ENCODE data around the gene KCNJ2. TPM values are rescaled to one million over a fixed set of nuclear protein-coding genes. Genes with fewer than 3 reads are reported as not detected.

Gene KCNJ2
- total RNA-seq, 1 experiment from 2014 or later: 0.15 TPM

DNA sequence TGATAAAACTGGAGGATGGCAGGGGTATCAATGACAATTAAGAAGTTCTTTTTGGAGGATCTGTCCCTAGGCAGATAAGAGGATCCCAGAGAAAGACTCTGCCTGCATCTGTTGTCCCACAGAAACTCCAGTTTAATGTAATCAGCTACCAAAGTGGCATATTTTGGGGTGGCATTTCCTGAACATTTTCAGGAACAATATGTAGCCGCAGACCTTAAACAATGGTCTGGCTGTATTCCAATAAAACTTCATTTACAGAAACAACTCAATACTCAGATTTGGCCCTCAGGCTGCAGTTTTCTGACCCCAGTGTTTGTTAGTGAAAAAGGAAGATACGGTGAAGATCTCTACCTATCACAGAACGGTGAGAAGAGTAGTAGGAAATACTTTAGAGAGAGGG lies 48.2 kb upstream of the KCNJ2 start:
- no peak overlapping the region for H2BK15ac ChIP-seq (ENCODE audit: low read depth, low read length)
- H3K9ac ChIP-seq (ENCODE audit: extremely low read depth, insufficient read length, low read length): no peak overlapping the region
- no peak overlapping the region for H2BK20ac ChIP-seq (ENCODE audit: low read depth, low read length, poor library complexity, severe bottlenecking)
- H2AFZ ChIP-seq (ENCODE audit: low read length): no peak overlapping the region
- no peak overlapping the region for H4K8ac ChIP-seq (replicated peaks; ENCODE audit: insufficient read length, low read depth, low read length)
- H3K79me2 ChIP-seq (ENCODE audit: insufficient read depth, low read length): no peaks in the 10 kb centered on the region
- no peak overlapping the region for H2BK120ac ChIP-seq (ENCODE audit: low read depth, low read length, poor library complexity, severe bottlenecking)
- WGBS (ENCODE audit: extremely low coverage, insufficient read length, low lambda C conversion rate): no CpG with 5 or more reads among the region's 3 CpGs
- no peak overlapping the region for H3K4ac ChIP-seq (ENCODE audit: low read depth, low read length)
- H3K4me2 ChIP-seq (ENCODE audit: insufficient read depth, insufficient read length, low read length): no peak overlapping the region
- Mint-ChIP-seq H3K36me3 (ENCODE audit: insufficient read depth in 1 of 3, low read depth in 3 of 3) (peaks cover 0 to 11% (median 0%) of the 10 kb centered on the region in 3 experiments; a peak in 1 of 7 replicates), H3K4me1 (peaks cover 4 to 8% of the 10 kb centered on the region in 2 experiments; a peak in 3 of 4 replicates), H3K9me3 (peaks cover 8% of the 10 kb centered on the region in 2 experiments; a peak in 3 of 5 replicates), H3K4me3 (no peak overlapping the region), H3K27ac (no peak overlapping the region), H3K27me3 (ENCODE audit: low read depth) (no peaks in the 10 kb centered on the region)
- H3T11ph ChIP-seq (ENCODE audit: low read length): no peak overlapping the region
- H3K23ac ChIP-seq (ENCODE audit: insufficient read length, low read depth, low read length): no peak overlapping the region
- H2AK5ac ChIP-seq (ENCODE audit: insufficient read length, low read length): no peak overlapping the region
- H3K4me1 ChIP-seq (ENCODE audit: insufficient read depth, low read length): no peaks in the 10 kb centered on the region
- no peaks in the 10 kb centered on the region for H4K20me1 ChIP-seq (ENCODE audit: control insufficient read depth, insufficient read depth, insufficient read length)
- no peaks in the 10 kb centered on the region for H3K23me2 ChIP-seq (ENCODE audit: insufficient read length, low read depth, low read length, poor library complexity, severe bottlenecking)
- H2BK12ac ChIP-seq (ENCODE audit: insufficient read length, low read depth, low read length): no peak overlapping the region
- no peaks in the 10 kb centered on the region for H3K9me3 ChIP-seq (ENCODE audit: control insufficient read depth, low read depth, low read length)
- no peak overlapping the region for H4K91ac ChIP-seq (ENCODE audit: insufficient read length, low read depth, low read length)
- H3K18ac ChIP-seq (ENCODE audit: insufficient read length, low read depth, low read length): no peak overlapping the region
- H3K79me1 ChIP-seq (ENCODE audit: insufficient read depth, low read depth, low read length, poor library complexity, severe bottlenecking): no peaks in the 10 kb centered on the region
- H3K27ac ChIP-seq (ENCODE audit: insufficient read length, low read depth, low read length): no peak overlapping the region
- no peaks in the 10 kb centered on the region for H3K27me3 ChIP-seq (ENCODE audit: insufficient read depth, low read length)
- no peak for DNase-seq
- H3K56ac ChIP-seq (ENCODE audit: insufficient read length, low read depth, low read length): no peak overlapping the region
- no peak overlapping the region for H2BK5ac ChIP-seq (ENCODE audit: insufficient read length, low read length)
- no peak for TF ChIP-seq CTCF (conservative IDR thresholded peaks at IDR 0.05)
- no peak overlapping the region for H4K5ac ChIP-seq (ENCODE audit: insufficient read length, low read depth, low read length)
- no peak overlapping the region for H3K14ac ChIP-seq (ENCODE audit: insufficient read depth, low read length)

All from H9 (cell line).